ENCODE results near the gene TLL2.

Gene TLL2

GRCh38 chr10:96395931-96396877 lies 117.5 kb downstream of the TLL2 start:
- DNase-seq (ENCODE audit: low read depth), result no peak
- TF ChIP-seq CTCF (IDR thresholded peaks at IDR 0.05; ENCODE audit: control insufficient read depth, insufficient read depth, low read depth, low read length, missing control alignments), result peak; percentile 90
- no peak overlapping the region for H3K4me3 ChIP-seq (ENCODE audit: control insufficient read depth, low read depth, low read length)

- DNase-seq (ENCODE audit: low read depth), result no peak
- no peak overlapping the region for H3K4me3 ChIP-seq (ENCODE audit: control insufficient read depth, low read depth, low read length)
- TF ChIP-seq CTCF (IDR thresholded peaks at IDR 0.05; ENCODE audit: control insufficient read depth, insufficient read depth, low read depth, low read length, missing control alignments), result no peak
These were observed 123.3 kb downstream of the TLL2 start for GRCh38 chr10:96390460-96390864.

- TF ChIP-seq CTCF (IDR thresholded peaks at IDR 0.05; ENCODE audit: control insufficient read depth, insufficient read depth, low read depth, low read length, missing control alignments), result no peak
- no peak overlapping the region for H3K4me3 ChIP-seq (ENCODE audit: control insufficient read depth, low read depth, low read length)
- no peak for DNase-seq (ENCODE audit: low read depth)
These were observed 123.9 kb downstream of the TLL2 start for GRCh38 chr10:96389785-96390184.

- no peak for TF ChIP-seq CTCF (IDR thresholded peaks at IDR 0.05; ENCODE audit: control insufficient read depth, insufficient read depth, low read depth, low read length, missing control alignments)
- no peak for DNase-seq (ENCODE audit: low read depth)
- no peak overlapping the region for H3K4me3 ChIP-seq (ENCODE audit: control insufficient read depth, low read depth, low read length)
These were observed 126.1 kb downstream of the TLL2 start for GRCh38 chr10:96387601-96388000.

GRCh38 chr10:96387161-96387560 lies 126.6 kb downstream of the TLL2 start:
- no peak overlapping the region for H3K4me3 ChIP-seq (ENCODE audit: control insufficient read depth, low read depth, low read length)
- DNase-seq (ENCODE audit: low read depth), result no peak
- TF ChIP-seq CTCF (IDR thresholded peaks at IDR 0.05; ENCODE audit: control insufficient read depth, insufficient read depth, low read depth, low read length, missing control alignments), result no peak

GRCh38 chr10:96384506-96384905 lies 129.2 kb downstream of the TLL2 start:
- DNase-seq (ENCODE audit: low read depth), result no peak
- no peak overlapping the region for H3K4me3 ChIP-seq (ENCODE audit: control insufficient read depth, low read depth, low read length)
- no peak for TF ChIP-seq CTCF (IDR thresholded peaks at IDR 0.05; ENCODE audit: control insufficient read depth, insufficient read depth, low read depth, low read length, missing control alignments)

Measured in AG09309 (cell line).